Endothelial cell of umbilical vein (primary cell): ENCODE measurements around the gene TPK1. TPM values are rescaled to one million over a fixed set of nuclear protein-coding genes. Genes with fewer than 3 reads are reported as not detected.

ENCODE experiments used
- BruUV-seq: library from RNA; stranded (reverse); fragments of 400-500 nt; replicated peaks from 2 replicates; lab custom pipeline; 2021; lab: Mats Ljungman, UMichigan
- CTCF ChIA-PET: fragments of 300-600, 350-600 bp; sonication (Branson Sonifier 250); formaldehyde crosslinking; loops from one replicate; lab custom pipeline; 2021; ENCODE audit warnings: antibody characterized with exemption, inconsistent platforms; lab: Charles Lee
- POLR2A ChIA-PET: fragments of 300-600, 350-600 bp; sonication (Branson Sonifier 250); formaldehyde crosslinking; loops from one replicate; lab custom pipeline; 2021; ENCODE audit warnings: antibody characterized with exemption, inconsistent platforms; lab: Charles Lee
- DNase-seq: peaks from one replicate; pipeline ENCODE4 v3.0.0-alpha.2; 2011; ENCODE audit warnings: low read depth, low spot score
- FAIRE-seq: peaks from 2 replicates; lab custom pipeline; 2011; peaks lifted over from hg19 to GRCh38; lab: Jason Lieb, UNC
- H2AFZ ChIP-seq: 2 replicates; pipeline ENCODE4 v1.6.0; 2012; ENCODE audit warnings: low read depth, low read length, control low read depth, inconsistent platforms
- H3K27ac ChIP-seq: 2 replicates; pipeline ENCODE4 v1.5.1; 2011; ENCODE audit warnings: low read depth, mild to moderate bottlenecking, control low read depth, low read length, moderate library complexity; ENCODE audit not compliant: insufficient read depth
- H3K27me3 ChIP-seq, 2 experiments: 2 replicates each; pipeline versions ENCODE4 v1.6.0 to v1.6.1; 2011; ENCODE audit warnings: low read length in 2 of 2, mixed read lengths in 1 of 2; ENCODE audit not compliant: control insufficient read depth in 2 of 2, insufficient read depth in 2 of 2
- H3K36me3 ChIP-seq, 2 experiments: 2 replicates in 1 of 2; 3 replicates in 1 of 2; pipeline ENCODE4 v1.5.1; 2011; ENCODE audit warnings: low read length in 2 of 2, mild to moderate bottlenecking in 1 of 2, moderate library complexity in 1 of 2; ENCODE audit not compliant: control insufficient read depth in 2 of 2, insufficient read depth in 2 of 2; ENCODE audit errors: extremely low read depth in 1 of 2
- H3K4me1 ChIP-seq: 3 replicates; pipeline ENCODE4 v1.5.1; 2011; ENCODE audit warnings: mild to moderate bottlenecking, low read length; ENCODE audit not compliant: control insufficient read depth, insufficient read depth; ENCODE audit errors: extremely low read depth
- H3K4me2 ChIP-seq: 2 replicates; pipeline ENCODE4 v1.6.1; 2011; ENCODE audit warnings: low read length, control low read depth, mixed read lengths; ENCODE audit not compliant: insufficient read depth
- H3K4me3 ChIP-seq, 3 experiments: fragments of 200-600 bp in 1 of 3; sonication (generic), shearing (Covaris generic) in 1 of 3; replicated peaks in 1 of 3; 2 replicates each; pipeline ENCODE4 v1.5.1; 2011 to 2016; ENCODE audit warnings: control low read depth in 3 of 3, low read length in 3 of 3, mild to moderate bottlenecking in 2 of 3, inconsistent platforms in 1 of 3, low read depth in 1 of 3, moderate library complexity in 1 of 3; ENCODE audit not compliant: insufficient read depth in 1 of 3
- H3K79me2 ChIP-seq: 2 replicates; pipeline ENCODE4 v1.6.0; 2012; ENCODE audit warnings: low read length, inconsistent platforms; ENCODE audit not compliant: control insufficient read depth, insufficient read depth
- H3K9ac ChIP-seq: replicated peaks from 2 replicates; pipeline ENCODE3; 2011; ENCODE audit warnings: low read length, control low read depth; ENCODE audit not compliant: insufficient read depth; ENCODE audit errors: extremely low read depth
- H3K9me1 ChIP-seq: replicated peaks from 3 replicates; pipeline ENCODE4 v1.6.0; 2011; ENCODE audit warnings: mild to moderate bottlenecking, low read length; ENCODE audit not compliant: control insufficient read depth, insufficient read depth; ENCODE audit errors: extremely low read depth
- H3K9me3 ChIP-seq: replicated peaks from 2 replicates; pipeline ENCODE4 v1.5.1; 2012; ENCODE audit warnings: low read length, inconsistent platforms; ENCODE audit not compliant: control insufficient read depth, insufficient read depth
- H4K20me1 ChIP-seq: replicated peaks from 2 replicates; pipeline ENCODE3; 2011; ENCODE audit warnings: mild to moderate bottlenecking, low read length; ENCODE audit not compliant: control insufficient read depth, insufficient read depth; ENCODE audit errors: extremely low read depth
- EZH2 ChIP-seq: IDR thresholded peaks from 2 replicates; pipeline ENCODE4 v1.6.1; 2012; ENCODE audit warnings: borderline replicate concordance, low read depth, mild to moderate bottlenecking, moderate library complexity, low read length, inconsistent platforms; ENCODE audit not compliant: severe bottlenecking
- FOS ChIP-seq: IDR thresholded peaks from 2 replicates; pipeline ENCODE4 v1.6.1; 2011; ENCODE audit warnings: mild to moderate bottlenecking, low read length, moderate library complexity, borderline replicate concordance; ENCODE audit not compliant: insufficient read depth
- GATA2 ChIP-seq: IDR thresholded peaks from 2 replicates; pipeline ENCODE4 v1.7.0; 2011; ENCODE audit warnings: low read depth, mild to moderate bottlenecking, moderate library complexity, mixed read lengths, low read length; ENCODE audit not compliant: insufficient read length, insufficient read depth
- JUN ChIP-seq: IDR thresholded peaks from 2 replicates; pipeline ENCODE4 v1.6.1; 2011; ENCODE audit warnings: borderline replicate concordance, low read depth; ENCODE audit not compliant: insufficient read length, insufficient read depth
- MAX ChIP-seq: IDR thresholded peaks from 2 replicates; pipeline ENCODE4 v1.6.1; 2011; ENCODE audit not compliant: insufficient read depth, insufficient read length
- MYC ChIP-seq: IDR thresholded peaks from one replicate; pipeline ENCODE4 v1.6.1; 2011; ENCODE audit warnings: mild to moderate bottlenecking, low read depth, low read length
- POLR2A ChIP-seq: IDR thresholded peaks from 2 replicates; pipeline ENCODE4 v1.6.1; 2012; ENCODE audit warnings: low read depth, mild to moderate bottlenecking, control low read depth, low read length
- POLR2AphosphoS5 ChIP-seq: IDR thresholded peaks from 2 replicates; pipeline ENCODE4 v1.6.1; 2012; ENCODE audit warnings: low read depth, mild to moderate bottlenecking, control low read depth, low read length, moderate library complexity; ENCODE audit not compliant: insufficient read depth
- dilution Hi-C: fragments of 300-500 bp; cut with MboI; formaldehyde crosslinking; loops from one replicate; pipeline ENCODE4 v1.15.0; 2019; ENCODE audit warnings: low sequenced_read_pairs; ENCODE audit not compliant: extremely low pct_ligation_motif_present
- intact Hi-C: fragments of 100-400 bp; cut with micrococcal nuclease; formaldehyde crosslinking; loops from one replicate; pipeline ENCODE4 v1.10.0; 2022
- polyA plus RNA-seq, 4 experiments: library from polyadenylated mRNA; depleted of rRNA in 3 of 4; stranded (reverse) in 3 of 4; unstranded in 1 of 4; fragments of >200 nt; gene quantifications; 2 replicates each; pipeline versions ENCODE4 v1.2.1 to v1.2.3, GENCODE V29; 2011 to 2012; ENCODE audit warnings: missing spikeins in 1 of 4
- total RNA-seq: library from RNA; stranded (reverse); gene quantifications from 2 replicates; pipeline ENCODE4 v1.2.3, GENCODE V29; 2021
- TF ChIP-seq, protein P1 (sequence below), 2 donors: IDR thresholded peaks; 1 replicate in 1 of 2; 2 replicates in 1 of 2; pipeline ENCODE4 v1.5.1; 2011; ENCODE audit warnings: low read length in 2 of 2, mild to moderate bottlenecking in 2 of 2, moderate library complexity in 2 of 2, control low read depth in 1 of 2, inconsistent platforms in 1 of 2, low read depth in 1 of 2; ENCODE audit not compliant: insufficient read depth in 1 of 2; ENCODE audit errors: extremely low read depth in 1 of 2

TPK1 gene
- total and polyA plus RNA-seq, 2 donors (not counting 3 experiments of a cell fraction or from before 2014, with no cell fraction given): 7.5 to 9.3 TPM

DNA sequence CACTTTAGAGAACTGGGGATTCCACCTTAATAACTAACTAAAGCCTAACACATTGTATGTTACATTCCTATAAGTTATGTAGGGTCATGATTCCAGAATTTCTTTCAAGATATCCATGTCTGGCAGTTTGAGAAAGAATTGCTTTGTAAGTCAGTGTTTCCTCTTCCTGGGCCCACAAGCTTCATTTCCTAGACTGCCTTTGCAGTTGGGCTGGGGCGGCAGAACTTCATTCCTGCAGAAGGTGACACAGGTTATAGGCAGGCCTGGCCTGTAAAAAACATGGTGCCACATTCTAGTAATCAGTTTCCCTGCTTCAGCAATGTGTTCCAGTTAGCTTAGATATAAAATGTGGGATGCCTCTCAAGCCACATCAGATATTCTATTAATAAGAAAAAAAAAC, 248.2 kb downstream of the TPK1 start:
- FAIRE-seq (no peak), DNase-seq (no peak)
- Histone ChIP-seq H3K27ac (no peak overlapping the region), H3K9ac (no peak overlapping the region), H2AFZ (no peak overlapping the region), H3K4me3 (no peak overlapping the region), H3K27me3 (no peaks in the 10 kb centered on the region), H3K9me1 (no peaks in the 10 kb centered on the region), H3K4me2 (no peak overlapping the region), H4K20me1 (no peaks in the 10 kb centered on the region), H3K79me2 (no peaks in the 10 kb centered on the region), H3K9me3 (no peaks in the 10 kb centered on the region), H3K36me3 (no peaks in the 10 kb centered on the region), H3K4me1 (no peaks in the 10 kb centered on the region)
- POLR2A ChIA-PET: no interaction called here
- TF ChIP-seq POLR2A (no peak), MYC (no peak), GATA2 (no peak), JUN (no peak), MAX (no peak), FOS (no peak), POLR2AphosphoS5 (no peak), EZH2 (no peak)
- TF ChIP-seq, protein P1, sequence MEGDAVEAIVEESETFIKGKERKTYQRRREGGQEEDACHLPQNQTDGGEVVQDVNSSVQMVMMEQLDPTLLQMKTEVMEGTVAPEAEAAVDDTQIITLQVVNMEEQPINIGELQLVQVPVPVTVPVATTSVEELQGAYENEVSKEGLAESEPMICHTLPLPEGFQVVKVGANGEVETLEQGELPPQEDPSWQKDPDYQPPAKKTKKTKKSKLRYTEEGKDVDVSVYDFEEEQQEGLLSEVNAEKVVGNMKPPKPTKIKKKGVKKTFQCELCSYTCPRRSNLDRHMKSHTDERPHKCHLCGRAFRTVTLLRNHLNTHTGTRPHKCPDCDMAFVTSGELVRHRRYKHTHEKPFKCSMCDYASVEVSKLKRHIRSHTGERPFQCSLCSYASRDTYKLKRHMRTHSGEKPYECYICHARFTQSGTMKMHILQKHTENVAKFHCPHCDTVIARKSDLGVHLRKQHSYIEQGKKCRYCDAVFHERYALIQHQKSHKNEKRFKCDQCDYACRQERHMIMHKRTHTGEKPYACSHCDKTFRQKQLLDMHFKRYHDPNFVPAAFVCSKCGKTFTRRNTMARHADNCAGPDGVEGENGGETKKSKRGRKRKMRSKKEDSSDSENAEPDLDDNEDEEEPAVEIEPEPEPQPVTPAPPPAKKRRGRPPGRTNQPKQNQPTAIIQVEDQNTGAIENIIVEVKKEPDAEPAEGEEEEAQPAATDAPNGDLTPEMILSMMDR (IDR thresholded peaks at IDR 0.05; ENCODE audit: extremely low read depth in 1 of 2, insufficient read depth in 1 of 2, low read depth in 1 of 2, low read length in 2 of 2): no peak
- dilution Hi-C loops (no loop called here), intact Hi-C loops (no loop called here)
- BruUV-seq: no TSS peak
- CTCF ChIA-PET: no interaction called here
